HG02763 (cell line): ENCODE results near the gene TGFB1I1.
"Not testable (repeated sequence)": the region's sequence is repeated elsewhere in the genome, so short reads cannot be mapped to it uniquely, and the experiment has no call there.

Source experiments
- ATAC-seq: cut with Tn5 transposase; IDR thresholded peaks from one replicate; pipeline ENCODE4 v1.9.1; 2021; ENCODE audit warnings: mild to moderate bottlenecking, moderate library complexity; ENCODE audit not compliant: unreplicated experiment

Gene TGFB1I1

DNA sequence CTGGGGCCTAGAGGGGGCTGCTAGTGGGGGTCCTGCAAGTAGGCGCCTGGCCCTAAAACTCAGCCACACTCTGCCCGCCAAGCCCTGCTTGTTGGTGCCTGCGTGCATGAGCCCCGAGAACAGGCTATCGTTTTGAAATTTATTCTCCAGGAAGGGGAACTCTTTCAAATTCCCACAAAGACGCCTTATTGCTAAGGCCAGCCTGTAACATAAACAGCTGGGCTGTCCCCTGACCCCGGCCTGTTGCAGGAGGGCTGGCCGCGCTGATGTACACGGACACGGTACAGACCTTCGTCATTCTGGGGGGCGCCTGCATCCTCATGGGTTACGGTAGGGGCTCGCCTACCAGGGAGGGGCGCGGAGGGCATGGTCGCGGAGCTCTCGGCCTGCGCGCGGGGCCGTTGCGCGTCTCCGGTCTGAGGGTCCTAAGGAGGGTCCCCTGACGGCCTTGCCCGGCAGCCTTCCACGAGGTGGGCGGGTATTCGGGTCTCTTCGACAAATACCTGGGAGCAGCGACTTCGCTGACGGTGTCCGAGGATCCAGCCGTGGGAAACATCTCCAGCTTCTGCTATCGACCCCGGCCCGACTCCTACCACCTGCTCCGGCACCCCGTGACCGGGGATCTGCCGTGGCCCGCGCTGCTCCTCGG is 15.2 kb downstream of the TGFB1I1 start:
- no peak for ATAC-seq

DNA sequence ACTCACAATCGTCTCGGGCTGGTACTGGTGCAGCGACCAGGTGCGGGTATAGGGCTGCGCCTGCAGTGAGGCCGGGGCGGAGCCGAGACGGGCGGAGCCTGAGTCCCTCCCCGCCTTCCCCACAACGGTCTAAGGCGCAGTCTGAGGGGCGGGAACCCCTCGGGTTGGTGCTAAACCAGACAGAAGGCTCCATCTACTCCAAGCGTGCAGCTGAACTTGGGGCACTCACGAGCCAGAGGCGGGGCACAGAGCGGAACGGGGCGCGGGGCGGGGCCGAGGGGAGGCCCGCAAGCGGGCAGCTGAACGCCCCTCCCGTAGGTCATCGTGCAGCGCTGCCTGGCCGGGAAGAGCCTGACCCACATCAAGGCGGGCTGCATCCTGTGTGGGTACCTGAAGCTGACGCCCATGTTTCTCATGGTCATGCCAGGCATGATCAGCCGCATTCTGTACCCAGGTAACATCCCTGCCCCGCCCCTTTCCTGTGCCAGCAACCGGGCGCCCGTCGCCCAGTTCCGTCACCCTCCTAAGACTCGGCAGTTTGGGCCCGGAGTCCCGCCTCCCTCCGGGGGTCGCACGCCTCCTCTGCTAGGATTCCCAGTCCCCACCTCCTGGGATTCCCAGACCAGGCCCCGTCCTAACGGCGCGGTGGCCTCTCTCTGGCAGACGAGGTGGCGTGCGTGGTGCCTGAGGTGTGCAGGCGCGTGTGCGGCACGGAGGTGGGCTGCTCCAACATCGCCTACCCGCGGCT is 15.9 kb downstream of the TGFB1I1 start:
- peak; percentile 67 for ATAC-seq

- no peak for ATAC-seq
These were observed 16.7 kb downstream of the TGFB1I1 start for GRCh38 chr16:31488468-31489297.

- ATAC-seq, result no peak
These were observed 17.3 kb downstream of the TGFB1I1 start for GRCh38 chr16:31489298-31489564.

DNA sequence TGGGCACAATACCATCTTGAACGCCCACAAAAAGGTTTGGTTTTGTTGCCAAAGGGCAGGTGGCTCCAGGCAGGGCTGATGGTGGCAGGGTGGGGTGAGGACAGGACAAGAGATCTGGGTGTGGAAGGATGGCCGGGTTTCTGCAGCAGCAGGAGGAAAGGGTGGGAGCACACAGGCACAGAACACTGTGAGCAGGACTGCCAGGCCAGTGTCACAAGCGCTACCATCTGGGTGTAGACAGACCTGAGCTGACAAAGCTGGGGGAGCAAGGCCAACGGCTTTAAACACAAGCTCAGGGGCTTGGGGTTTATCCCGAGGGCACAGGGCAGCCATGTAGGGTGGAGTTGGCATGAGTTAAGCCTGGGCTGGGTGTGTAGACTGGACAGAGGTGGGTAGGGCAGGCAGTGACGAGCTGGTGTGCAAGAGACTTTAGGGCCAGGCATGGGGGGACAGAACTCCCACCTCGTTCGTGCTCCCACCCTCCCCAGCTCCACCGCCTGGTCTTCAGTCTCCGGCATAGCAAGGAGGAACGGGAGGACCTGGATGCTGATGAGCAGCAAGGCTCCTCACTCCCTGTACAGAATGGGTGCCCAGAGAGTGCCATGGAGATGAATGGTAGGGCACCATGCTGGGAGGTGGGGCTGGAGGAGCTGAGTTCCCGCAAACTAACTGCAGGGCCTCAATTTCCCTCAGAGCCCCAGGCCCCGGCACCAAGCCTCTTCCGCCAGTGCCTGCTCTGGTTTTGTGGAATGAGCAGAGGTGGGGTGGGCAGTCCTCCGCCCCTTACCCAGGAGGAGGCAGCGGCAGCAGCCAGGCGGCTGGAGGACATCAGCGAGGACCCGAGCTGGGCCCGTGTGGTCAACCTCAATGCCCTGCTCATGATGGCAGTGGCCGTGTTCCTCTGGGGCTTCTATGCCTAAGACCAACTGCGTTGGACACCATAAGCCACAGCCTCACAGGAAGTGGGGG is 17.9 kb downstream of the TGFB1I1 start:
- no peak for ATAC-seq

- no peak for ATAC-seq
These were observed 19.9 kb downstream of the TGFB1I1 start for GRCh38 chr16:31491778-31492418.

DNA sequence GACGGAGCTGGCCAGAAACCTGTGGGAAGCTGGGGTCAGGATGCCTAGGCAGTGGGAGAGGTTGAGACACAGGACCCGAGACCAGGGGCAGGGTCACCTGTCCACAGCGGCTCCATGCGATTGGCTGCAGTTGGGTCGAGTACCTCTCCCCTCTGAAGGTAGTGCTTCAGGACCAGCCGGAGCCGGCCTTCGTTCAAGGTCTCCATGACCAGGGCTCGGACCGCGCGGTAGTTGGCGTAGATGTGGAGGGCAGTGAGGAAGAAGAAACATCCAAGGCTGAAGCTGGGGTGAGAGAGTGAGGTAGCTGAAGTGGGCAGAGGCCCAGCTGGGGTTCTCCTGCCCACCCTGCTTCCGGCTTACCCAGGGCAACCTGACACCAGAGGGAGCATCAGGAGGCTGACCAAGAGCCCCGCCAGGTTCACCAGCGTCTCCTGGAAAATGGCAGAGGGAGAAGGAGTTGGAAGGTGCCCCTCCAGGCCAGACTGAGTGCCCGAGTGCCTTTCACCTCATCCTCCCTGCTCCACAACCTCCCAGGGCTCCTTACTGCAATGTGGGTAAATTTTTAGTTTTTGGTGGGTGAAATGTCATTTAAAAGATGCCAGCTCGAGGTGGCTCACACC is 21.7 kb downstream of the TGFB1I1 start:
- no peak for ATAC-seq

DNA sequence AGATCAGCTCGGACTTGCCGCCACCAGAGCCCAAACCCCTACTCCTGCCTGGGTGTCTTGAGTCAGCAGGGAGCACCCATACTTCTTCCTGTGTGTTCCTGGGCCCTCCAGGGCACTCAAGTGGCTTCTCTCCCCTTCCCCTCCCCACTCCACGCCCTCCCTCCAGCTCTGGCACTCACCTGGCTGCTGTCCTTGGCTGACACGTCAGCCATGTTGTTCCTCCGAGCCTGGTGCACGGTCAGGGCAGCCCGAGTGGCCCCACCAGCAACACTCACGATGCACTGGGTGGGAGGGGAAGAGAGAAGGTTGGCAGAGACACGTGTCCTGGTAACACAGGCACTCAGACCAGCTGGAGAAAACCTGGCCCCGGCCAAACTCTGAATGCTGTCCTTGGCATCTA is 24.7 kb downstream of the TGFB1I1 start:
- no peak for ATAC-seq

- no peak for ATAC-seq
These were observed 26.5 kb downstream of the TGFB1I1 start for GRCh38 chr16:31498493-31498892.

GRCh38 chr16:31499928-31500327 is 28.0 kb downstream of the TGFB1I1 start:
- no peak for ATAC-seq

DNA sequence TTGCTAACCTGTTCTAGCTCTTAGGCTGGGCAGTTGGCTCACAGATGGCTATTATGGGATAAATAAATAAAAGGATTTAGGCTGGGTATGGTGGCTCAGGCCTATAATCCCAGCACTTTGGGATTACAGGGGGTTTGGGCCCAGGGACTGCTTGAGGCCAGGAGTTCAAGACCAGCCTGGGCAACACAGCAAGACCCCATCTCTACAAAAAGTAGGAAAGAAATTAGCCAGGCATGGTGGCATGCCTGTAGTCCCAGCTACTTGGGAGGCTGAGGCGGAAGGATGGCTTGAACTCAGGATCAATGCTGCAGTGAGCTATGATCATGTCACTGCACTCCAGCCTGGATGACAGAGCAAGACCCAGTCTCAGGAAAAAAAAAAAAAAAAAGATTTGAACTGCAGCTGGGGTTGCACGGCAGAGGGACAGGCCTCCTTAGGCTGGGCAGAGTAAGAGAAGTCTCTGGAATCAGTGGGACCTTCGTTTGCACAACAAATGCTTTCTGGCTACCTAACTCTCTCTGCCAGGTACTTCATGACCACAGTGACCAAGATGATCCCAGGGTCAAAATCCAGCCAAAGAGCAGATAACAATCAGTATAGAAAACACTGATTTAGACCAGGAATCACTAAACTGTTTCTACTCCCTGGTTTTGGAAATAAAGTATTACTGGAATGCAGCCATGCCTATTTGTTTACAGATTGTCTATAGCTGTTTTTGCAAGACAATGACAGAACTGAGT is 29.4 kb downstream of the TGFB1I1 start:
- no peak for ATAC-seq

DNA sequence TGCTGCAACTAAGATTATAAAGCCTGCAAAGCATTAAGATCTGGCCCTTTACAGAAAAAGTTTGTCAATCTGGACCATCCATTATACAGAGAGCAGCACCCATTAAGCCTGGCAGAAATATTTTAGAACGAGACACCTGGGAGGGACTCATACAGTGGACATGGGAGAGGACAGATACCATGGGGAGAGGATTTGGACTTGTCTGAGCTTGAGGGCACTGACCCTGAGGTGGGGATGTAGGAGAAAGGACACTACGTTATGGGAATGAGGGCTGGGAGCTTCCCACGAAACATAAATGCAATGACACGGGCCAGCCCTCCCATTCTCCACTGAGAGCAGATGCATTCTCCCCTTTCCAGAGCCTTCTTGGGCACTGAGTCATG is 30.0 kb downstream of the TGFB1I1 start:
- no peak for ATAC-seq

DNA sequence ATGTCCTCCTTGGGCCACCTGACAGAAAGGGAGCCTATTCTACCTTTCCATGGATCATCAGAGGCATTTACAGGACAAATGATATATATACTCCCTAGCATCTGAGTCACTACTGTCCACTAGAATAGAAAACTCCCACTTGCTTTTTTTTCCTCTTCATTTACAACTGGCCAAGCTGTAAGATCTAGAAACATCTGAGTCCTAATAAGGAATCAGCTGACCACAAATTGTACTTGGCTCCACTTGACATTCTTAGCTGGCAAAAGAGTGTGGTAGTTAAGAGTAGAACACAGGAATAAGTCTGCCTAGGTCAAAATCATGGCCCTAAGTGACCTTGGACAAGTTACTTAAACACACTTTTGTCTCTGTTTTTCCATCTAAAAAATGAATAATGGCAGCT is 31.0 kb downstream of the TGFB1I1 start:
- ATAC-seq, result no peak

DNA sequence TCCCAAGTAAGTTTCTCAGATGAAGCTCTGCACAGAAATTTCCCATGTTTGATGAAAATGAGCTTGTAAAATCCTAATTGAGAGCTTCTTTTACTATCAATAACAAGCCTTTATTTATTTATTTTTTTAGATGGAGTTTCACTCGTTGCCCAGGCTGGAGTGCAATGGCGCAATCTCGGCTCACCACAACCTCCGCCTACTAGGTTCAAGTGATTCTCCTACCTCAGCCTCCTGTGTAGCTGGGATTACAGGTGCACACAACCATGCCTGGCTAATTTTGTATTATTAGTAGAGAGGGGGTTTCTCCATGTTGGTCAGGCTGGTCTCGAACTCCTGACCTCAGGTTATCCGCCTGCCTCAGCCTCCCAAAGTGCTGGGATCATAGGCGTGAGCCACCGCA is 31.6 kb downstream of the TGFB1I1 start:
- not testable (repeated sequence) for ATAC-seq

DNA sequence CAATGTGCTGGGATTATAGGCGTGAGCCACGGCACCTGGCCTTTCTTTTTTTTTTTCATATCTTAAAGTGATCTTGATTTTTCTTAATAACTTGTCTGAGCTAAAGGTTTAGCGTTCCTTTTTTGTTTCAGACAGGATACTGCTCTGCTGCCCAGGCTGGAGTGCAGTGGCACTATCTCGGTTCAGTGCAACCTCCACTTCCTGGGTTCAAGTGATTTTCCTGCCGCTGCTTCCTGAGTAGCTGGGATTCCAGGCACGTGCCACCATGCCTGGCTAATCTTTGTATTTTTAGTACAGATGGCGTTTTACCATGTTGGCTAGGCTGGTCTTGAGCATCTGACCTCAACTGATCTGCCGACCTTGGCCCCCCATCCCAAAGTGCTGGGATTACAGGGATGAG is 32.2 kb downstream of the TGFB1I1 start:
- ATAC-seq, result no peak

- no peak for ATAC-seq
These were observed 33.5 kb downstream of the TGFB1I1 start for GRCh38 chr16:31505483-31505882.

DNA sequence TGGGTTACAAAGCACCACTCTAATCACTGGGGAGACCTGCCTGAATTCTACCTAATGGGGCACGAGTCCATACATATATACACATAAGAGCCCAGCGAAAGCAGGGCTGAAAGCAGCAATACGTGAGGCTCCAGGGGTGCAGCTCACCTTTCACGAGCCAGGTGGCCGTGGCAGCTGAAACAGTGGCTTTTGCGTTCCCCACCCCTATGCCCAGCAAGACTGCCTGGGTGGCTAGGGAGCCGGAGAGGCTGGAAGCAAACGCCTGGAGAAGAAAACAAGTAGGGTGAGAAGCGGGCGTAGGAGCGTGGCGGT is 35.6 kb downstream of the TGFB1I1 start:
- no peak for ATAC-seq

DNA sequence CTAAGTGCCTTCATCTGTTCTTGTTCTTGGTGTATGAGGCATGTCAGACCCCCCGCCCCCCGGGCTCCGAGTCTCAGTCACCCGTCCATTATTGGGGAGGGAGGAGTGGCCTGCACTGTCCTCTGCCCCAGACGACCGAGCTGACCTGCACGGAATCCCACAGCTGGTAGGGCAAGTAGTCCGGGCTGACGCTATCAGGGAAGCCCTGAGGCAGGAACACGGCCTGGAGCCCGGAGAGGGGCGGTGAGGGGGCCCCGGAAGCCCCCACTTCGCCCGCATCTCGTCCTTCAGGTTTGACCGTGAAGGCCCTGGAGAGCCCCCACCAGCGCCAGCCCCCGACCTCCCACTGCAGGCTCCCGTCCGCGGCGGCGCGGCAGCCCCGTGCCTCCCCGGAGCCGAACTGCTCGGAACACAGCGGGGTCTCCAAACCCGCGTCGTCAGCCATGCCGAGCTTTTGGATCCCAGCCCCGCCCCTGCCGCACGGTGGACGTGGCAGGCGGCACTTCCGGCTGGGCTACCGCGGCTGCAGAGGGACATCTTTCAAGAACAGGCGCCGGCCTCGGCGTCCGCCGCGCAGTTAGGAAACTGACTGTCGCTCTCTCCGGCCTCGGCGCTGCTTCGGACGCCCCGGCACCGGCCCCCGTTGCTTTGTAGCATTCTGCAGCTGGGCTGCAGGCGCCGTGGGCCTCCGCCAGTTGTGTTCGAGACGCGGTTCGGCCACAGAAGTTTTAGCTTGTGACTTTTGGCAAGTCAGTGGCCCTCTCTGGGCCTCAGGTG is 36.2 kb downstream of the TGFB1I1 start, which contains the start of gene RUSF1:
TSS of gene RUSF1 (minus strand) at position 463 of the 777 bp plus-strand sequence. CDS start at position 445, 18 bp downstream.
- ATAC-seq, result peak; percentile 94
